Tibial nerve (tissue), 4 donors: ENCODE measurements around the gene C4orf17.

Source experiments
- CTCF ChIP-seq, 5 experiments: fragments of 200-600 bp in 3 of 5; fragments of 450-650 bp in 2 of 5; sonication (generic) in 3 of 5; IDR thresholded peaks; one replicate each; pipeline ENCODE4 v1.5.1; 2016 to 2019; ENCODE audit warnings: antibody characterized with exemption in 5 of 5, mild to moderate bottlenecking in 3 of 5, moderate library complexity in 2 of 5
- EP300 ChIP-seq, 2 donors: sonication (generic); formaldehyde crosslinking; IDR thresholded peaks; one replicate each; pipeline ENCODE4 v1.6.1; 2017; ENCODE audit warnings: antibody characterized with exemption in 2 of 2, mild to moderate bottlenecking in 1 of 2

- no peak for TF ChIP-seq EP300 (IDR thresholded peaks at IDR 0.05)
- no peak for TF ChIP-seq CTCF (IDR thresholded peaks at IDR 0.05)
These were observed 26.0 kb downstream of the C4orf17 start for GRCh38 chr4:99536848-99537247.
